Measurements from ENCODE around the gene KIF16B. TPM values are rescaled to one million over a fixed set of nuclear protein-coding genes. Genes with fewer than 3 reads are reported as not detected.

The KIF16B gene
- total RNA-seq, 1 experiment from 2014 or later = 15.8 TPM

DNA sequence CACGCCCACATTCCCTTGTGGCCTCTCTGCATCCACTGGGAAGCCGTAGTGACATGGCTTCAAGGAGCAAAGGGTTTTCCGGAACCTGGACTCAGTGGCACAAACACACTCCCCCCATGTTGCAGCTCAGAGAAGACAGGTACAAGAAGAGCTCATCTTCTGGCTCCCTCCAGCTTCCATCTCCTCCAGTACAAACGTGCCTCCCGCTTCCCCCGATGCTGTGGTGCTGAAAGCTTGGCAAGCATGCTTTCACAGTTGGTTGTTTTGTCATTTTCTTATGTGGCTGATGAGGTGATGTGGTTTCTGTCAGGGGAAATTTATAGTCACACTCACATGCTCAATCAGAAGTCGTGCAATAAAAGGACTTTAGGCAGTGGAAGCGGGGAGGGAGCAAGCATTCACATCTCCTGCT, 258.5 kb downstream of the KIF16B start:
- H3K4me1 Mint-ChIP-seq (ENCODE audit: insufficient read depth, unreplicated experiment) = no peaks in the 10 kb centered on the region
- H3K36me3 Mint-ChIP-seq (ENCODE audit: insufficient read depth, unreplicated experiment) = peaks cover 19% of the 10 kb centered on the region
- H3K27me3 Mint-ChIP-seq (ENCODE audit: insufficient read depth, unreplicated experiment) = no peaks in the 10 kb centered on the region
- H3K9me3 Mint-ChIP-seq (ENCODE audit: unreplicated experiment) = no peaks in the 10 kb centered on the region
- DNase-seq (ENCODE audit: unreplicated experiment) = no peak
- BruUV-seq (replicated peaks) = no TSS peak
- intact Hi-C loops (cut with micrococcal nuclease) = no loop called here
- TF ChIP-seq, protein P1, sequence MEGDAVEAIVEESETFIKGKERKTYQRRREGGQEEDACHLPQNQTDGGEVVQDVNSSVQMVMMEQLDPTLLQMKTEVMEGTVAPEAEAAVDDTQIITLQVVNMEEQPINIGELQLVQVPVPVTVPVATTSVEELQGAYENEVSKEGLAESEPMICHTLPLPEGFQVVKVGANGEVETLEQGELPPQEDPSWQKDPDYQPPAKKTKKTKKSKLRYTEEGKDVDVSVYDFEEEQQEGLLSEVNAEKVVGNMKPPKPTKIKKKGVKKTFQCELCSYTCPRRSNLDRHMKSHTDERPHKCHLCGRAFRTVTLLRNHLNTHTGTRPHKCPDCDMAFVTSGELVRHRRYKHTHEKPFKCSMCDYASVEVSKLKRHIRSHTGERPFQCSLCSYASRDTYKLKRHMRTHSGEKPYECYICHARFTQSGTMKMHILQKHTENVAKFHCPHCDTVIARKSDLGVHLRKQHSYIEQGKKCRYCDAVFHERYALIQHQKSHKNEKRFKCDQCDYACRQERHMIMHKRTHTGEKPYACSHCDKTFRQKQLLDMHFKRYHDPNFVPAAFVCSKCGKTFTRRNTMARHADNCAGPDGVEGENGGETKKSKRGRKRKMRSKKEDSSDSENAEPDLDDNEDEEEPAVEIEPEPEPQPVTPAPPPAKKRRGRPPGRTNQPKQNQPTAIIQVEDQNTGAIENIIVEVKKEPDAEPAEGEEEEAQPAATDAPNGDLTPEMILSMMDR (IDR thresholded peaks at IDR 0.05; ENCODE audit: unreplicated experiment) = no peak
- no peak overlapping the region for H3K27ac Mint-ChIP-seq (ENCODE audit: low read depth, unreplicated experiment)
- H3K4me3 Mint-ChIP-seq (ENCODE audit: unreplicated experiment) = no peak overlapping the region
- ChIA-PET CTCF (interaction anchor here (0.6 kb wide), 1 partner anchor 1449 kb away, joined by 3 read pairs; no protein-coding TSS in a partner anchor), POLR2A (no interaction called here)

DNA sequence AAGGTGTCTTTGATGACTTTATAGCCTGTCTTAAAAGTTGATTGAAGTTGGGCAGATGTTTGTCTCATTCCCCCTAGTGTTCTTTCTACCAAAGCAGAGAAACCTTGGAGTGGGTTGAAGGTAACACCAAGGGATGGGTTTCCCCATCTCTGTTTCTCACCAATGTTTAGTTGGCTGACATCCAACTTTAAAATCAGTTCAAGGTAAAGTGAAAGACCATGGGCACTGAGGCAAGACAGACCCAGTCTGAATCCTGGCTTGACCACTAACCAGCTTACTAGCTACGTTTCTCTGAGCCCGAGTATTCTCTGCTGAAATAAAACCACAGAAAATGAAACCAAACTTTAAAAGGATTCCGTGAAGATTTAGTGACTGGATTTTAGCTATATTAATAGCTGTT, 258.9 kb downstream of the KIF16B start:
- BruUV-seq (replicated peaks) = no TSS peak
- Mint-ChIP-seq H3K36me3 (ENCODE audit: insufficient read depth, unreplicated experiment) (peaks cover 19% of the 10 kb centered on the region), H3K4me3 (ENCODE audit: unreplicated experiment) (no peak overlapping the region), H3K4me1 (ENCODE audit: insufficient read depth, unreplicated experiment) (no peaks in the 10 kb centered on the region), H3K9me3 (ENCODE audit: unreplicated experiment) (no peaks in the 10 kb centered on the region), H3K27me3 (ENCODE audit: insufficient read depth, unreplicated experiment) (no peaks in the 10 kb centered on the region), H3K27ac (ENCODE audit: low read depth, unreplicated experiment) (no peak overlapping the region)
- intact Hi-C loops (cut with micrococcal nuclease) = no loop called here
- CTCF ChIA-PET = interaction anchor here (0.6 kb wide), 1 partner anchor 1448 kb away, joined by 3 read pairs; no protein-coding TSS in a partner anchor
- TF ChIP-seq, protein P1 (IDR thresholded peaks at IDR 0.05; ENCODE audit: unreplicated experiment) = no peak
- POLR2A ChIA-PET = no interaction called here
- no peak for DNase-seq (ENCODE audit: unreplicated experiment)

DNA sequence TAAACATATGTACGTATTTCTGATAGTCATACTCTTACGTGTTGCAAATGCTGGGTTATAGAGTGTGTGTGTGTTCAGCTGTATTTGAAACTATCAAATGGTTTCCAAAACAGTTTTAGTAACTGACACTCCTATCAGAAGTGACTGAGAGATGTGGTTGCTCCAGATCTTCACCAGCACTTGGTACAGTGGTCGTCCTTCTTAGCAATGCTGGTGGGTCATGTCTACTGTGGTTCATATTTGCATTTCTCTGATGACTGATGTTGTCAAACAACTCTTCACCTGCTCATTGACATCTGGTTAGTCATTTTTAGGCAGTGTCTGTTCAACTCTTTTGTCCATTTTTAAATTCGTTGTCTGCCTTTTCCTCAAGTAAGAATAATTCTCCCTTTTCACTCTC, 259.3 kb downstream of the KIF16B start:
- no TSS peak for BruUV-seq (replicated peaks)
- TF ChIP-seq, protein P1 (IDR thresholded peaks at IDR 0.05; ENCODE audit: unreplicated experiment) = no peak
- Mint-ChIP-seq H3K4me3 (ENCODE audit: unreplicated experiment) (no peak overlapping the region), H3K27ac (ENCODE audit: low read depth, unreplicated experiment) (no peak overlapping the region), H3K4me1 (ENCODE audit: insufficient read depth, unreplicated experiment) (no peaks in the 10 kb centered on the region), H3K27me3 (ENCODE audit: insufficient read depth, unreplicated experiment) (no peaks in the 10 kb centered on the region), H3K9me3 (ENCODE audit: unreplicated experiment) (no peaks in the 10 kb centered on the region), H3K36me3 (ENCODE audit: insufficient read depth, unreplicated experiment) (peaks cover 22% of the 10 kb centered on the region)
- intact Hi-C loops (cut with micrococcal nuclease) = no loop called here
- no peak for DNase-seq (ENCODE audit: unreplicated experiment)
- ChIA-PET POLR2A (no interaction called here), CTCF (no interaction called here)

DNA sequence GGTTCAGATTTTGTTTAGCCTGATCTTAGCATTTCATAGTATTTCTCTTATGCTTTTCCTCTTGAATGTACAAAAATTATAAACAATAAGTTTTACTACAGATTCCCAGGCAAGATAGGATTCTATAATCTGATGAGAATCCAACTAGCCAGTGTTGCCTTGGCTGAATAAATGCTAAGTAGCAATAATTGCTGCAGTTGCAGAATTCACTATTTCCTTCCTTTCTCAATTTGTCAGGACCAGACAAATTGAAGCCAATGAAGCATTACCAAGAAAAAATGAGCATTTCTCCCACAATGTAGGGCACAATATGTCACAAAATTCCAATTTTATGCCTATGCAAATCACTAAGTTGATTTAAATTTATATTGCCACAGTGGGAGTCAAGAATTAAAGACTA, 260.2 kb downstream of the KIF16B start:
- TF ChIP-seq, protein P1 (IDR thresholded peaks at IDR 0.05; ENCODE audit: unreplicated experiment) = no peak
- POLR2A ChIA-PET = no interaction called here
- CTCF ChIA-PET = no interaction called here
- no peak for DNase-seq (ENCODE audit: unreplicated experiment)
- no peak overlapping the region for H3K4me3 Mint-ChIP-seq (ENCODE audit: unreplicated experiment)
- H3K27ac Mint-ChIP-seq (ENCODE audit: low read depth, unreplicated experiment) = no peak overlapping the region
- no peaks in the 10 kb centered on the region for H3K9me3 Mint-ChIP-seq (ENCODE audit: unreplicated experiment)
- no peaks in the 10 kb centered on the region for H3K4me1 Mint-ChIP-seq (ENCODE audit: insufficient read depth, unreplicated experiment)
- H3K27me3 Mint-ChIP-seq (ENCODE audit: insufficient read depth, unreplicated experiment) = no peaks in the 10 kb centered on the region
- H3K36me3 Mint-ChIP-seq (ENCODE audit: insufficient read depth, unreplicated experiment) = peaks cover 23% of the 10 kb centered on the region
- intact Hi-C loops (cut with micrococcal nuclease) = no loop called here
- BruUV-seq (replicated peaks) = no TSS peak

All from MCF 10A (cell line).